GM12892 (cell line): ENCODE data around the gene SLC6A20.

Experiments
- POLR2A ChIP-seq: IDR thresholded peaks from 2 replicates; pipeline ENCODE4 v1.6.1; 2011; ENCODE audit warnings: low read depth, low read length, control low read depth
- POLR2AphosphoS5 ChIP-seq: IDR thresholded peaks from 2 replicates; pipeline ENCODE4 v1.6.1; 2011; ENCODE audit warnings: low read depth, low read length, control low read depth

DNA sequence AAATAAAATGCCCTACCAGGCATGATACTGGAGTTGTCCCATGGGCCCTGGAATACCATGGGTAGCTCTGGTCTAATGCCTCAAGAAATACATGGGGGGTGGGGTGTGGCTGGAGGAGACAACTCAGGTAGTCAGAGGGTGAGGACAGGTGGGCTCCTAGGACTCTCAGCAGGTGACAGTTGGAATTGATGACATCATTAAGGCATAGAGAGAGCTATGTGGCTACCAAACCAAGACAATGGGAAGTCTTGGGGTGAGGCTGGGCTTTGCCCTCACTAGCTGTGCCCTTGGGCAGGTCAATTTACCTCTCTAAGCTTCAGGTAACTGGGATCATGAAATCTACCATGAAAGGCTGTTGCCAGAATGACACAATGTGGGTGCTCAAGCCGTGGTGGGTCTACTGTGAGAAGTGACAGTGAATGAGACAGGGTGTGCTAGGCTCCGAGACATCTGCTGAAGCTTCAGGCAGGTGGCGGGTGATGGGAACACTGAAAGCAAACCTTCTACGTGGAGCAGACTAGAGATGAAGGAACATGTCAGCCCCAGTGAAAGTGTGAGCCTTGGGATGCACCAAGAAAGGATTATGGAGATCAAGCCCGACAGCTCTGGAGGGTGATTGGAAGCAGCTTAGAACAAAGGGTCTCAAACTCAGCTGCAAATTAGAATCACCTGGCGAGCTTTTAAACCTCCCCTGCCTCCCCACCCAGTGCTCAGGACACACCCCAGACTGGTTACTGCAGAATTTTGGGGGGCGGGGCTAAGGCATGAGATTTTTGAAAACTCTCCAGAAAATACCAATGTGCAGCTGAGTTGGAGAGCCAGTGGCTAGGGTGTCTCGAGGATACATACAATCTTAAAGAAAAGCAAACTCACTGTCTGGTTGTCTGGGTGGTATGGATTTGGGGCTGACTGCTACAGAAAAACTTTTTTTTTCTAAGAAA is 21.5 kb downstream of the SLC6A20 start:
- TF ChIP-seq POLR2AphosphoS5 (no peak), POLR2A (no peak)
